ENCODE measurements around the gene ADGRA1.
"Not testable (repeated sequence)": the region's sequence is repeated elsewhere in the genome, so short reads cannot be mapped to it uniquely, and the experiment has no call there.

Gene ADGRA1

DNA sequence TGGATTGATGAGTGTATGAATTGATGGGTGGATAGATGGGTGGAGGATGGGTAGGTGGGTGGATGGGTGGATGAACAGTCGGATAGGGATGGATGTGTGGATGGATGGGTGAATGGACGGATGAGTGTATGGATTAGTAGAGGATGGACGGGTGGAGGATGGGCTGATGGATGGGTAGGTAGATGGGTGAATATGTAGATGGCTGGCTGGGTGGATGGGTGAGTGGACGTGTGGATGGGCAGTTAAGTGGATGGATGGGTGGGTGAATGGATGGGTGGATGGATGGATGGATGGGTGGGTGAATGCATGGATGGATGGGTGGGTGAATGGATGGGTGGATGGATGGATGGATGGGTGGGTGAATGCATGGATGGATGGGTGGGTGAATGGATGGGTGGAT lies 87.9 kb downstream of the ADGRA1 start:
- H3K4me3 ChIP-seq (ENCODE audit: low read depth, low read length); H3K9me3 ChIP-seq (ENCODE audit: control insufficient read depth, insufficient read depth, low read depth, low read length); H3K36me3 ChIP-seq (ENCODE audit: control insufficient read depth in 2 of 2, insufficient read depth in 1 of 2, low read length in 2 of 2); H3K4me1 ChIP-seq (ENCODE audit: control insufficient read depth, insufficient read depth, low read length); H3K27ac ChIP-seq (ENCODE audit: extremely low read depth, low read depth, low read length); CTCF ChIA-PET; POLR2A ChIA-PET: not testable (repeated sequence)
- TF ChIP-seq ZBTB17 (tag by site-specific recombination; IDR thresholded peaks at IDR 0.05) = peak; percentile 6; the same call in 1 of the 2 replicates
- TF ChIP-seq ZNF366 (tag by site-specific recombination; conservative IDR thresholded peaks at IDR 0.05) = peak; percentile 65

DNA sequence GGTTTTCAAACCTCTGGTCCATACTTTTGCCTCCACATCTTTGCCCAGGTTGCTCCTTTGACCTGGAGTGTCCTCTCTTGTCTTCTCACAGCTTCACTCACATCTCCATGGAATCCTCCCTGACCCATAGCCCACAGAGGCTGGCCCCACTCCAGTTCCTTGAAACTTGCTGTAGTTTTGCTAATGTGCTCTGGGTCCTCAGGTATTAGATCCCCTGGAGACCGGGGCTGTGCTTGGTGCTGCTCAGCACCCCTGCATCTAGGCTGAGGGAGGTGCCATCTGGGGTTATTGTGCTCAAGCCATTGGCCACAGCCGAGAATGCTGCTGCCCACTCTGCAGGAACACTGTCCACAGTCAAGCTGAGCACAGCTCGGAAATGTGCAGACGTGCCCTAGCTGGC lies 88.8 kb downstream of the ADGRA1 start:
- no peak overlapping the region for H3K27ac ChIP-seq (ENCODE audit: extremely low read depth, low read depth, low read length)
- TF ChIP-seq SP3 (tag by site-specific recombination; IDR thresholded peaks at IDR 0.05) = no peak
- no peak for TF ChIP-seq KLF1 (tag by site-specific recombination; IDR thresholded peaks at IDR 0.05)
- TF ChIP-seq EGR2 (tag by site-specific recombination; IDR thresholded peaks at IDR 0.05; ENCODE audit: low read depth) = no peak
- TF ChIP-seq ZNF426 (tag by site-specific recombination; IDR thresholded peaks at IDR 0.05) = no peak
- TF ChIP-seq, protein P1, sequence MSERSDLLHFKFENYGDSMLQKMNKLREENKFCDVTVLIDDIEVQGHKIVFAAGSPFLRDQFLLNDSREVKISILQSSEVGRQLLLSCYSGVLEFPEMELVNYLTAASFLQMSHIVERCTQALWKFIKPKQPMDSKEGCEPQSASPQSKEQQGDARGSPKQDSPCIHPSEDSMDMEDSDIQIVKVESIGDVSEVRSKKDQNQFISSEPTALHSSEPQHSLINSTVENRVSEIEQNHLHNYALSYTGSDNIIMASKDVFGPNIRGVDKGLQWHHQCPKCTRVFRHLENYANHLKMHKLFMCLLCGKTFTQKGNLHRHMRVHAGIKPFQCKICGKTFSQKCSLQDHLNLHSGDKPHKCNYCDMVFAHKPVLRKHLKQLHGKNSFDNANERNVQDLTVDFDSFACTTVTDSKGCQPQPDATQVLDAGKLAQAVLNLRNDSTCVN (tag by site-specific recombination; optimal IDR thresholded peaks at IDR 0.05) = no peak
- TF ChIP-seq, protein P2, sequence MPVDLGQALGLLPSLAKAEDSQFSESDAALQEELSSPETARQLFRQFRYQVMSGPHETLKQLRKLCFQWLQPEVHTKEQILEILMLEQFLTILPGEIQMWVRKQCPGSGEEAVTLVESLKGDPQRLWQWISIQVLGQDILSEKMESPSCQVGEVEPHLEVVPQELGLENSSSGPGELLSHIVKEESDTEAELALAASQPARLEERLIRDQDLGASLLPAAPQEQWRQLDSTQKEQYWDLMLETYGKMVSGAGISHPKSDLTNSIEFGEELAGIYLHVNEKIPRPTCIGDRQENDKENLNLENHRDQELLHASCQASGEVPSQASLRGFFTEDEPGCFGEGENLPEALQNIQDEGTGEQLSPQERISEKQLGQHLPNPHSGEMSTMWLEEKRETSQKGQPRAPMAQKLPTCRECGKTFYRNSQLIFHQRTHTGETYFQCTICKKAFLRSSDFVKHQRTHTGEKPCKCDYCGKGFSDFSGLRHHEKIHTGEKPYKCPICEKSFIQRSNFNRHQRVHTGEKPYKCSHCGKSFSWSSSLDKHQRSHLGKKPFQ (tag by site-specific recombination; IDR thresholded peaks at IDR 0.05) = no peak
- no peak for TF ChIP-seq ZNF311 (tag by site-specific recombination; IDR thresholded peaks at IDR 0.05; ENCODE audit: borderline replicate concordance)
- TF ChIP-seq, protein P3, sequence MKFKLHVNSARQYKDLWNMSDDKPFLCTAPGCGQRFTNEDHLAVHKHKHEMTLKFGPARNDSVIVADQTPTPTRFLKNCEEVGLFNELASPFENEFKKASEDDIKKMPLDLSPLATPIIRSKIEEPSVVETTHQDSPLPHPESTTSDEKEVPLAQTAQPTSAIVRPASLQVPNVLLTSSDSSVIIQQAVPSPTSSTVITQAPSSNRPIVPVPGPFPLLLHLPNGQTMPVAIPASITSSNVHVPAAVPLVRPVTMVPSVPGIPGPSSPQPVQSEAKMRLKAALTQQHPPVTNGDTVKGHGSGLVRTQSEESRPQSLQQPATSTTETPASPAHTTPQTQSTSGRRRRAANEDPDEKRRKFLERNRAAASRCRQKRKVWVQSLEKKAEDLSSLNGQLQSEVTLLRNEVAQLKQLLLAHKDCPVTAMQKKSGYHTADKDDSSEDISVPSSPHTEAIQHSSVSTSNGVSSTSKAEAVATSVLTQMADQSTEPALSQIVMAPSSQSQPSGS (tag by site-specific recombination; IDR thresholded peaks at IDR 0.05; ENCODE audit: low read depth) = no peak
- TF ChIP-seq OSR2 (tag by site-specific recombination; IDR thresholded peaks at IDR 0.05) = no peak
- no peak for TF ChIP-seq ZNF549 (tag by site-specific recombination; IDR thresholded peaks at IDR 0.05)
- TF ChIP-seq SETDB1 (IDR thresholded peaks at IDR 0.05; ENCODE audit: insufficient read length, low read length) = no peak
- no peak for TF ChIP-seq MZF1 (tag by site-specific recombination; IDR thresholded peaks at IDR 0.05; ENCODE audit: borderline replicate concordance)
- TF ChIP-seq ZNF610 (tag by site-specific recombination; IDR thresholded peaks at IDR 0.05; ENCODE audit: borderline replicate concordance) = no peak
- TF ChIP-seq, protein P4, sequence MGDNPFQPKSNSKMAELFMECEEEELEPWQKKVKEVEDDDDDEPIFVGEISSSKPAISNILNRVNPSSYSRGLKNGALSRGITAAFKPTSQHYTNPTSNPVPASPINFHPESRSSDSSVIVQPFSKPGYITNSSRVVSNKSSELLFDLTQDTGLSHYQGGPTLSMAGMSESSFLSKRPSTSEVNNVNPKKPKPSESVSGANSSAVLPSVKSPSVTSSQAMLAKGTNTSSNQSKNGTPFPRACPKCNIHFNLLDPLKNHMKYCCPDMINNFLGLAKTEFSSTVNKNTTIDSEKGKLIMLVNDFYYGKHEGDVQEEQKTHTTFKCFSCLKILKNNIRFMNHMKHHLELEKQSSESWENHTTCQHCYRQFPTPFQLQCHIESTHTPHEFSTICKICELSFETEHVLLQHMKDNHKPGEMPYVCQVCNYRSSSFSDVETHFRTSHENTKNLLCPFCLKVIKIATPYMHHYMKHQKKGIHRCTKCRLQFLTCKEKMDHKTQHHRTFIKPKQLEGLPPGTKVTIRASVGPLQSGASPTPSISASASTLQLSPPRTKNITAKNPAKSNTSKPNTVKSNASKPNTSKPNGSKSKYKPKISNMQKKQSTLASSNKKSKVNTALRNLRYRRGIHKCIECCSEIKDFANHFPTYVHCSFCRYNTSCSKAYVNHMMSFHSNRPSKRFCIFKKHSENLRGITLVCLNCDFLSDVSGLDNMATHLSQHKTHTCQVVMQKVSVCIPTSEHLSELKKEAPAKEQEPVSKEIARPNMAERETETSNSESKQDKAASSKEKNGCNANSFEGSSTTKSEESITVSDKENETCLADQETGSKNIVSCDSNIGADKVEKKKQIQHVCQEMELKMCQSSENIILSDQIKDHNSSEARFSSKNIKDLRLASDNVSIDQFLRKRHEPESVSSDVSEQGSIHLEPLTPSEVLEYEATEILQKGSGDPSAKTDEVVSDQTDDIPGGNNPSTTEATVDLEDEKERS (tag by site-specific recombination; IDR thresholded peaks at IDR 0.05) = no peak
- no peak for TF ChIP-seq ZNF23 (tag by site-specific recombination; IDR thresholded peaks at IDR 0.05; ENCODE audit: borderline replicate concordance)
- no peak overlapping the region for H3K4me3 ChIP-seq (ENCODE audit: low read depth, low read length)
- H3K4me1 ChIP-seq (ENCODE audit: control insufficient read depth, insufficient read depth, low read length) = no peaks in the 10 kb centered on the region
- ChIA-PET POLR2A (no interaction called here), CTCF (no interaction called here)
- no peaks in the 10 kb centered on the region for H3K9me3 ChIP-seq (ENCODE audit: control insufficient read depth, insufficient read depth, low read depth, low read length)
- H3K36me3 ChIP-seq (ENCODE audit: control insufficient read depth in 2 of 2, insufficient read depth in 1 of 2, low read length in 2 of 2) = no peaks in the 10 kb centered on the region
